ENCODE measurements around the gene ST8SIA6.
A peak's percentile ranks its signal among the peaks of the same experiment; 100 is the strongest.

Gene ST8SIA6

GRCh38 chr10:17473228-17473950 lies 19.0 kb upstream of the ST8SIA6 start:
- no peak overlapping the region for H3K4me3 Mint-ChIP-seq
- H3K36me3 Mint-ChIP-seq: no peaks in the 10 kb centered on the region
- H3K4me1 Mint-ChIP-seq: peaks cover 4% of the 10 kb centered on the region
- no peak overlapping the region for H3K27ac Mint-ChIP-seq
- no peaks in the 10 kb centered on the region for H3K9me3 Mint-ChIP-seq
- peaks cover 27% of the 10 kb centered on the region for H3K27me3 Mint-ChIP-seq
- CTCF ChIA-PET: interaction anchor here (1.2 kb wide), 1 partner anchor 61 kb away, joined by 3 read pairs; no protein-coding TSS in a partner anchor
- no peak for DNase-seq

GRCh38 chr10:17472481-17473227 lies 18.3 kb upstream of the ST8SIA6 start:
- Mint-ChIP-seq H3K9me3 (no peaks in the 10 kb centered on the region), H3K4me3 (no peak overlapping the region), H3K4me1 (peaks cover 4% of the 10 kb centered on the region), H3K27me3 (peaks cover 27% of the 10 kb centered on the region), H3K27ac (no peak overlapping the region), H3K36me3 (no peaks in the 10 kb centered on the region)
- CTCF ChIA-PET: no interaction called here
- no peak for DNase-seq

GRCh38 chr10:17470246-17470645 lies 15.9 kb upstream of the ST8SIA6 start:
- Mint-ChIP-seq H3K36me3 (no peaks in the 10 kb centered on the region), H3K27ac (no peak overlapping the region), H3K4me1 (peaks cover 4% of the 10 kb centered on the region), H3K27me3 (peaks cover 30% of the 10 kb centered on the region), H3K4me3 (no peak overlapping the region), H3K9me3 (no peaks in the 10 kb centered on the region)
- CTCF ChIA-PET: no interaction called here
- DNase-seq: no peak

- Mint-ChIP-seq H3K27me3 (peaks cover 22% of the 10 kb centered on the region), H3K36me3 (no peaks in the 10 kb centered on the region), H3K27ac (no peak overlapping the region), H3K4me3 (no peak overlapping the region), H3K4me1 (no peaks in the 10 kb centered on the region), H3K9me3 (no peaks in the 10 kb centered on the region)
- CTCF ChIA-PET: no interaction called here
- DNase-seq: no peak
These were observed 11.1 kb upstream of the ST8SIA6 start for GRCh38 chr10:17465328-17466125.

GRCh38 chr10:17464545-17464944 lies 10.2 kb upstream of the ST8SIA6 start:
- Mint-ChIP-seq H3K36me3 (no peaks in the 10 kb centered on the region), H3K4me1 (no peaks in the 10 kb centered on the region), H3K27me3 (peaks cover 22% of the 10 kb centered on the region), H3K9me3 (no peaks in the 10 kb centered on the region), H3K27ac (no peak overlapping the region), H3K4me3 (no peak overlapping the region)
- CTCF ChIA-PET: no interaction called here
- DNase-seq: no peak

GRCh38 chr10:17460756-17461155 lies 6.4 kb upstream of the ST8SIA6 start:
- Mint-ChIP-seq H3K4me1 (peaks cover under 1% of the 10 kb centered on the region), H3K36me3 (no peaks in the 10 kb centered on the region), H3K4me3 (no peak overlapping the region), H3K27ac (no peak overlapping the region), H3K27me3 (peaks cover 22% of the 10 kb centered on the region), H3K9me3 (no peaks in the 10 kb centered on the region)
- no peak for DNase-seq
- CTCF ChIA-PET: no interaction called here

- CTCF ChIA-PET: interaction anchor here (0.8 kb wide), 1 partner anchor 18 kb away, joined by 3 read pairs; no protein-coding TSS in a partner anchor
- Mint-ChIP-seq H3K9me3 (no peaks in the 10 kb centered on the region), H3K27ac (no peak overlapping the region), H3K4me1 (peaks cover 22% of the 10 kb centered on the region), H3K27me3 (peaks cover 22% of the 10 kb centered on the region), H3K36me3 (peaks cover 4% of the 10 kb centered on the region), H3K4me3 (no peak overlapping the region)
- no peak for DNase-seq
These were observed 2.7 kb upstream of the ST8SIA6 start for GRCh38 chr10:17457083-17457482.

GRCh38 chr10:17456032-17456548 lies 1.7 kb upstream of the ST8SIA6 start:
- H3K36me3 Mint-ChIP-seq: peaks cover 4% of the 10 kb centered on the region
- peak overlapping the region; percentile 10 for H3K4me3 Mint-ChIP-seq
- CTCF ChIA-PET: no interaction called here
- DNase-seq: no peak
- peaks cover 24% of the 10 kb centered on the region for H3K27me3 Mint-ChIP-seq
- no peaks in the 10 kb centered on the region for H3K9me3 Mint-ChIP-seq
- no peak overlapping the region for H3K27ac Mint-ChIP-seq
- H3K4me1 Mint-ChIP-seq: peaks cover 27% of the 10 kb centered on the region

- Mint-ChIP-seq H3K27me3 (peaks cover 32% of the 10 kb centered on the region), H3K27ac (peak overlapping the region; percentile 81), H3K4me3 (peak overlapping the region; percentile 86)
These were observed 673 bp upstream of the ST8SIA6 start for GRCh38 chr10:17455015-17455520.

GRCh38 chr10:17453373-17454091 lies 863 bp downstream of the ST8SIA6 start:
- Mint-ChIP-seq H3K9me3 (peaks cover 9% of the 10 kb centered on the region), H3K36me3 (peaks cover 22% of the 10 kb centered on the region), H3K4me1 (peaks cover 27% of the 10 kb centered on the region), H3K27me3 (peaks cover 35% of the 10 kb centered on the region), H3K4me3 (peak overlapping the region; percentile 88), H3K27ac (peak overlapping the region; percentile 82)
- CTCF ChIA-PET: interaction anchor here (1.4 to 1.6 kb wide), 2 partner anchors 11 to 49 kb away, joined by 3 to 4 read pairs; no protein-coding TSS in a partner anchor
- peak; percentile 60 for DNase-seq

More at GRCh38 chr10:17455015-17455520, 673 bp upstream of the ST8SIA6 start:
- Mint-ChIP-seq H3K4me1 (peaks cover 27% of the 10 kb centered on the region), H3K9me3 (peaks cover under 1% of the 10 kb centered on the region), H3K36me3 (peaks cover 13% of the 10 kb centered on the region)
- CTCF ChIA-PET: interaction anchor here (0.5 to 1.7 kb wide), 8 partner anchors 12 to 1155 kb away, joined by 3 to 6 read pairs (median 3); no protein-coding TSS in a partner anchor
- no peak for DNase-seq

- Mint-ChIP-seq H3K4me1 (peaks cover 27% of the 10 kb centered on the region), H3K27me3 (peaks cover 35% of the 10 kb centered on the region), H3K36me3 (peaks cover 28% of the 10 kb centered on the region), H3K9me3 (peaks cover 14% of the 10 kb centered on the region), H3K27ac (peak overlapping the region; percentile 82), H3K4me3 (peak overlapping the region; percentile 88)
- no peak for DNase-seq
- CTCF ChIA-PET: interaction anchor here (1.4 kb wide), 1 partner anchor 11 kb away, joined by 4 read pairs; no protein-coding TSS in a partner anchor
These were observed 1.4 kb downstream of the ST8SIA6 start for GRCh38 chr10:17453035-17453372.

GRCh38 chr10:17452060-17452841 lies 2.1 kb downstream of the ST8SIA6 start:
- DNase-seq: no peak
- Mint-ChIP-seq H3K27ac (peak overlapping the region; percentile 53), H3K36me3 (peaks cover 33% of the 10 kb centered on the region), H3K4me3 (peak overlapping the region; percentile 52), H3K27me3 (peaks cover 35% of the 10 kb centered on the region), H3K9me3 (peaks cover 16% of the 10 kb centered on the region), H3K4me1 (peaks cover 27% of the 10 kb centered on the region)
- CTCF ChIA-PET: interaction anchor here (1.3 kb wide), 1 partner anchor 22 kb away, joined by 4 read pairs; no protein-coding TSS in a partner anchor

Data from activated naive CD4-positive, alpha-beta T cell treated with anti-CD3 and anti-CD28 coated beads, Interleukin-2, amount 10 ng/mL, durations not matched to agents 7 days and 5 days (primary cell).